Measurements from ENCODE around the gene RRN3. TPM values are rescaled to one million over a fixed set of nuclear protein-coding genes. Genes with fewer than 3 reads are reported as not detected.
A peak's percentile ranks its signal among the peaks of the same experiment; 100 is the strongest.
"Not testable (repeated sequence)": the region's sequence is repeated elsewhere in the genome, so short reads cannot be mapped to it uniquely, and the experiment has no call there.

RRN3 gene
- total and polyA plus RNA-seq, 9 of the 15 experiments (the other 6 are each of a cell fraction or from before 2014, with no cell fraction given), result 22.2 to 49.5 (median 28.4) TPM

DNA sequence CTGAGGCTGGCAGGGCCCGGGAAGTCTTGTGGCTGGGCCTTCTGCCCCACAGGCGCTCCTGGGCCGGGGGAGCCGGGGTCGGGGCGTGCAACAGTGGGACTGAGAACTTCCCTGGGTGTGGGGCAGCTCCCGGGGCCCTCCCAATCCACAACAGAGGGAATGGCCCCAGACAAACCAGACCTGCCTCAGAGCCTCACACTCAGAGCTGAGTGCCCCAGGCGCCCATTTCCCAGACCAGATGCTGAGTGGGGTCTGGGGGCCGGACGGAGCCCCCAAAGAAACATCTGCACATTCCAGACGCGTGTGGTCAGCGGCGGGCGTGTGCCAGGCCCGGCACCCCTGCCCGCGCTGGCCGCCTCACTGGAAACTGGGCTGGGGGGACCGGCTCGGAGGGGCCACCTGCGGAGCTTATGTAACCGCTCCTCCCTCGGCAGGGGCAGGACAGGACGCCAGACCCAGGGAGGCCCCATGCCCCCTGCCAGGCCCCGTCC lies 49.6 kb upstream of the RRN3 start:
- peak; percentile 32; the same call in 1 of the 2 replicates for TF ChIP-seq POLR2G (IDR thresholded peaks at IDR 0.05; ENCODE audit: low read depth, low read length)
- H3K9ac ChIP-seq (ENCODE audit: insufficient read depth in 1 of 2, low read depth in 2 of 2, low read length in 2 of 2); H2AFZ ChIP-seq (ENCODE audit: low read depth, low read length); H4K20me1 ChIP-seq (replicated peaks; ENCODE audit: control insufficient read depth, insufficient read depth, low read length); H3K9me3 ChIP-seq (replicated peaks; ENCODE audit: control insufficient read depth, insufficient read depth, low read depth, low read length); FAIRE-seq; intact Hi-C loops (cut with micrococcal nuclease); POLR2A ChIA-PET; H3K9me1 ChIP-seq (ENCODE audit: control insufficient read depth, insufficient read depth, low read length); ATAC-seq; BruUV-seq (replicated peaks); H3K27me3 ChIP-seq (ENCODE audit: control insufficient read depth in 2 of 2, insufficient read depth in 2 of 2, low read length in 2 of 2); DNase-seq (ENCODE audit: extremely low read depth in 1 of 4, low spot score in 3 of 4); H3K4me3 ChIP-seq; H3K4me2 ChIP-seq (ENCODE audit: insufficient read depth, low read length); H3K27ac ChIP-seq (ENCODE audit: extremely low read depth, low read depth, low read length); in situ Hi-C loops (cut with MboI); CTCF ChIA-PET (ENCODE audit: low intra/inter-chr PET ratio); H3K36me3 ChIP-seq (ENCODE audit: control insufficient read depth, insufficient read depth, low read length): not testable (repeated sequence)
- peaks cover 0 to 52% of the 10 kb centered on the region in 2 experiments; a peak in 2 of 5 replicates for H3K4me1 ChIP-seq (replicated peaks in 1 of 2; ENCODE audit: control insufficient read depth in 2 of 2, insufficient read depth in 2 of 2, low read length in 2 of 2)
- H3K79me2 ChIP-seq (ENCODE audit: control insufficient read depth, insufficient read depth, low read length), result peaks cover 22% of the 10 kb centered on the region
- 89% methylated on average over 14 of the region's 26 CpGs for WGBS (ENCODE audit: insufficient coverage, low coverage, missing lambda C conversion rate)

DNA sequence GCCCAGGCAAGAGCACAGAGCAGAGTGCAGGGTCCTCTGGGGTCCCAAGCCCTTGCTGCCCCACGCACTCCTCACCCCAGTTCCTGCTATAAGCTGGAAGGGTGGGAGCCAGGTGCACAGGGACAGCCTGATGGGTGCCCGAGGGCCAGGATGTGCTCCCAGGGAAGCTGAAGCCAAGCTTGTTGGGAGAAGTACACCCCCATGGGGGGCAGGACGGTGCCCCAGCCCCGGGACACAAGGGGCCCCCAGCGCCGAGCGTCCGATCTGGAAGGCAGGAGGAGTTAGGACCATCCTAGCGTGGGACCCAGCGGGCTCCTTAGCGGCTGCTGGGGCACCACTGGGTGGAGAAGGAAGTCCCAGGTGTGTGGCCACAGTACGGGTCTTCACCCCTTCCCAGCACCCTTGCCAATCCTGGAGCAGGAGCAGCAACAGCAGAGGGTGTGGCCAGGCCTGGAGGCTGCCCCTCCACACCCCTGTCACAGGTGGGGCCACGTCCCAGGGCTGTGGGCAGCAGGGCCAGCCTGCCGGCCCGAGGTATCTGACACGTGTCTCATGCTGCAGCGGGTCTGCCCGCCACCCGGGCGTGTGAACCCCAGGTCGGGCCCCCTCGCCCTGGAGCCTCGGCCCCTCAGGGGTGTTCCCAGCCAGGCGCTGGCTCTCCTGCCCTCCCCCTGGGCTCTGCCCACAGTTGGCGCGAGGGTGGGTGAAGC lies 49.0 kb upstream of the RRN3 start:
- H3K4me3 ChIP-seq; BruUV-seq (replicated peaks); POLR2A ChIA-PET; intact Hi-C loops (cut with micrococcal nuclease); H2AFZ ChIP-seq (ENCODE audit: low read depth, low read length); H3K9ac ChIP-seq (ENCODE audit: insufficient read depth in 1 of 2, low read depth in 2 of 2, low read length in 2 of 2); H3K9me3 ChIP-seq (replicated peaks; ENCODE audit: control insufficient read depth, insufficient read depth, low read depth, low read length); CTCF ChIA-PET (ENCODE audit: low intra/inter-chr PET ratio); H4K20me1 ChIP-seq (replicated peaks; ENCODE audit: control insufficient read depth, insufficient read depth, low read length); H3K27ac ChIP-seq (ENCODE audit: extremely low read depth, low read depth, low read length); in situ Hi-C loops (cut with MboI); DNase-seq (ENCODE audit: extremely low read depth in 1 of 4, low spot score in 3 of 4); H3K9me1 ChIP-seq (ENCODE audit: control insufficient read depth, insufficient read depth, low read length); ATAC-seq; H3K27me3 ChIP-seq (ENCODE audit: control insufficient read depth in 2 of 2, insufficient read depth in 2 of 2, low read length in 2 of 2); H3K4me2 ChIP-seq (ENCODE audit: insufficient read depth, low read length); FAIRE-seq; H3K36me3 ChIP-seq (ENCODE audit: control insufficient read depth, insufficient read depth, low read length): not testable (repeated sequence)
- WGBS (ENCODE audit: insufficient coverage, low coverage, missing lambda C conversion rate), result 85% methylated on average over 13 of the region's 26 CpGs
- Histone ChIP-seq H3K4me1 (replicated peaks in 1 of 2; ENCODE audit: control insufficient read depth in 2 of 2, insufficient read depth in 2 of 2, low read length in 2 of 2) (peaks cover 0 to 52% of the 10 kb centered on the region in 2 experiments; a peak in 2 of 5 replicates), H3K79me2 (ENCODE audit: control insufficient read depth, insufficient read depth, low read length) (peaks cover 22% of the 10 kb centered on the region)
- TF ChIP-seq POLR2G (IDR thresholded peaks at IDR 0.05; ENCODE audit: low read depth, low read length), result 0 out of 2 replicates have a peak, but pooled peaks have one; percentile 3

DNA sequence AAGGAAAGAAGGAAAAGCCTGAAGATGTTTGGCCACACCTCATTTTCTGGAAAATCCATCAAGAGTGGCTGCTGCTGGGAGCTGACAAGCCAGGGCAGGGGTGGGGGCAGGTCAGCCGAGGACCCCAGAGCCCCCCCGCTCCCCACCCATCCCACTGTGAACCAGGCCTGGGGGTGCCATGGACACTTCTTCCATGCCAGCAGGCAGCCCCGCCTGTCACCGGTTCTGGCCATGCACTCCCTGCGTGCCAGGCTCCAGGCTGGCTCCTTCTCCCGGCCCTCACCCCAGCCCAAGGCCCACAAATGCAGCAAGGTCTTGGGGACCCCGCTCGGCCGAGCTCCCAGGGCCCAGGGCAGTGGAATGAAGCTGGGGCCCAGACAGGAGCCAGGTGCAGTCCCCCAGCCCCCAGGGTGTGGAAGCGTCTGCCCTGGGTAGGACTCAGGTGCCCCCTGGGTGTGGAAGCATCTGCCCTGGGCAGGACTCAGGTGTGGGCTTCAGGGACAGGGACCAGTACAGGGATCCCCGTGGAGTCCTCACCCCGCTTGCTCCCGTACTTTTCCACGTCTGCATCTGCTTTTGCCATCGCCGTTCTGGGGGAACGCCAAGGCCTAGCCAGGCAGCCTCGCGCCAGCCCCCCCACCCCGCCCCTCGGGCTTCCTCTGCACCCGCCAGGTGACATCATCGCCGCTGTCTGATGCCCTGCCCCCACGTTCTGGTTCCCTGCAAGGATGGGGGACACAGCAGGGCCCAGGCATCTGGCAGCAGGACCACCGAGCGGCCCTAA lies 48.2 kb upstream of the RRN3 start:
- H4K20me1 ChIP-seq (replicated peaks; ENCODE audit: control insufficient read depth, insufficient read depth, low read length); ATAC-seq; H3K9ac ChIP-seq (ENCODE audit: insufficient read depth in 1 of 2, low read depth in 2 of 2, low read length in 2 of 2); BruUV-seq (replicated peaks); DNase-seq (ENCODE audit: extremely low read depth in 1 of 4, low spot score in 3 of 4); in situ Hi-C loops (cut with MboI); CTCF ChIA-PET (ENCODE audit: low intra/inter-chr PET ratio); H2AFZ ChIP-seq (ENCODE audit: low read depth, low read length); H3K4me3 ChIP-seq; H3K4me2 ChIP-seq (ENCODE audit: insufficient read depth, low read length); H3K27ac ChIP-seq (ENCODE audit: extremely low read depth, low read depth, low read length); FAIRE-seq; H3K27me3 ChIP-seq (ENCODE audit: control insufficient read depth in 2 of 2, insufficient read depth in 2 of 2, low read length in 2 of 2); H3K9me3 ChIP-seq (replicated peaks; ENCODE audit: control insufficient read depth, insufficient read depth, low read depth, low read length); POLR2A ChIA-PET; H3K36me3 ChIP-seq (ENCODE audit: control insufficient read depth, insufficient read depth, low read length); intact Hi-C loops (cut with micrococcal nuclease); H3K9me1 ChIP-seq (ENCODE audit: control insufficient read depth, insufficient read depth, low read length): not testable (repeated sequence)
- peaks cover 0 to 52% of the 10 kb centered on the region in 2 experiments; a peak in 2 of 5 replicates for H3K4me1 ChIP-seq (replicated peaks in 1 of 2; ENCODE audit: control insufficient read depth in 2 of 2, insufficient read depth in 2 of 2, low read length in 2 of 2)
- 90% methylated on average over 2 of the region's 27 CpGs for WGBS (ENCODE audit: insufficient coverage, low coverage, missing lambda C conversion rate)
- H3K79me2 ChIP-seq (ENCODE audit: control insufficient read depth, insufficient read depth, low read length), result peaks cover 22% of the 10 kb centered on the region
